RWPE2 (cell line): ENCODE data around the gene DCXR.

Experiments used
- ATAC-seq: fragments of 200-7000 bp; cut with Tn5 transposase; 3 replicates; pipeline ENCODE4 v1.9.1; 2021; ENCODE audit warnings: low read depth
- DNase-seq: peaks from one replicate; pipeline ENCODE4 v3.0.0-alpha.2; 2020; ENCODE audit warnings: low spot score
- H3K27ac ChIP-seq: fragments of 450-650 bp; 2 replicates; pipeline ENCODE4 v1.5.1; 2017; ENCODE audit warnings: mild to moderate bottlenecking; ENCODE audit not compliant: poor library complexity, severe bottlenecking
- H3K27me3 ChIP-seq: fragments of 250-450 bp; sonication (Bioruptor Pico); 2 replicates; pipeline ENCODE4 v1.5.1; 2021; ENCODE audit warnings: mild to moderate bottlenecking, moderate library complexity; ENCODE audit not compliant: insufficient read depth, poor library complexity, severe bottlenecking
- H3K36me3 ChIP-seq: fragments of 250-450 bp; sonication (Bioruptor Pico); 2 replicates; pipeline ENCODE4 v1.5.1; 2020; ENCODE audit warnings: low read depth, mild to moderate bottlenecking, moderate library complexity
- H3K4me1 ChIP-seq: fragments of 250-450 bp; sonication (Bioruptor Pico); 2 replicates; pipeline ENCODE4 v1.5.1; 2021; ENCODE audit warnings: mild to moderate bottlenecking, moderate library complexity; ENCODE audit not compliant: insufficient read depth, poor library complexity, severe bottlenecking
- H3K4me3 ChIP-seq: fragments of 250-450 bp; sonication (Bioruptor Pico); 2 replicates; pipeline ENCODE4 v1.5.1; 2021; ENCODE audit warnings: mild to moderate bottlenecking, moderate library complexity; ENCODE audit not compliant: severe bottlenecking
- H3K9me3 ChIP-seq: fragments of 250-450 bp; sonication (Bioruptor Pico); 2 replicates; pipeline ENCODE4 v1.5.1; 2021; ENCODE audit warnings: mild to moderate bottlenecking, moderate library complexity; ENCODE audit not compliant: severe bottlenecking
- TF ChIP-seq, protein P1 (sequence below): fragments of 450-650 bp; IDR thresholded peaks from one replicate; pipeline ENCODE4 v1.5.1; 2017; ENCODE audit warnings: mild to moderate bottlenecking, moderate library complexity; ENCODE audit not compliant: poor library complexity, severe bottlenecking

DCXR gene

DNA sequence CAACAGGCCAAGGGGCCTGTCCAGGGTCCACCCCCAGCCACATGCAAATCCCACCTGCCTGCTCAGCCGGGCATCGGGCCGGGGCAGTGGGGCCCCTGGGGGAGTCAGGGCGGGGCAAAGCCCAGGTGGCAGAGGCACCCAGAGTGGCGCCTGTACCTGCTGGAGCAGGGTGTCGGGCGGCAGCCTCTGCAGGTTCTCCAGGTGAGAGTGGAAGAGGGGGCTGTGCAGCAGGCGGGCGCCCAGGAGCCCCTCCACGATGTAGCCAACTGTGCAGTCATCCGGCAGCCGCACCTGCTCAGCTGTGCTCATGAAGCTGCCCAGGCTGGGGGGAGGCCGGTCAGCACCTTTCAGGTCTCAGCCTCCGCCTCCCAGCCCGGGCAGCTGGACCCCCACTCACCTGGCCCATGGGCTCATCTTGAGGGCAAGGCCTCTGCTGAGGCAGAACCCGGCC lies 12.0 kb upstream of the DCXR start:
- Histone ChIP-seq H3K36me3 (peaks cover 54% of the 10 kb centered on the region), H3K27ac (no peak overlapping the region), H3K4me1 (peaks cover 5% of the 10 kb centered on the region), H3K9me3 (no peaks in the 10 kb centered on the region), H3K4me3 (no peak overlapping the region), H3K27me3 (no peaks in the 10 kb centered on the region)
- DNase-seq (no peak), ATAC-seq (no peak)
- TF ChIP-seq, protein P1, sequence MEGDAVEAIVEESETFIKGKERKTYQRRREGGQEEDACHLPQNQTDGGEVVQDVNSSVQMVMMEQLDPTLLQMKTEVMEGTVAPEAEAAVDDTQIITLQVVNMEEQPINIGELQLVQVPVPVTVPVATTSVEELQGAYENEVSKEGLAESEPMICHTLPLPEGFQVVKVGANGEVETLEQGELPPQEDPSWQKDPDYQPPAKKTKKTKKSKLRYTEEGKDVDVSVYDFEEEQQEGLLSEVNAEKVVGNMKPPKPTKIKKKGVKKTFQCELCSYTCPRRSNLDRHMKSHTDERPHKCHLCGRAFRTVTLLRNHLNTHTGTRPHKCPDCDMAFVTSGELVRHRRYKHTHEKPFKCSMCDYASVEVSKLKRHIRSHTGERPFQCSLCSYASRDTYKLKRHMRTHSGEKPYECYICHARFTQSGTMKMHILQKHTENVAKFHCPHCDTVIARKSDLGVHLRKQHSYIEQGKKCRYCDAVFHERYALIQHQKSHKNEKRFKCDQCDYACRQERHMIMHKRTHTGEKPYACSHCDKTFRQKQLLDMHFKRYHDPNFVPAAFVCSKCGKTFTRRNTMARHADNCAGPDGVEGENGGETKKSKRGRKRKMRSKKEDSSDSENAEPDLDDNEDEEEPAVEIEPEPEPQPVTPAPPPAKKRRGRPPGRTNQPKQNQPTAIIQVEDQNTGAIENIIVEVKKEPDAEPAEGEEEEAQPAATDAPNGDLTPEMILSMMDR = no peak

DNA sequence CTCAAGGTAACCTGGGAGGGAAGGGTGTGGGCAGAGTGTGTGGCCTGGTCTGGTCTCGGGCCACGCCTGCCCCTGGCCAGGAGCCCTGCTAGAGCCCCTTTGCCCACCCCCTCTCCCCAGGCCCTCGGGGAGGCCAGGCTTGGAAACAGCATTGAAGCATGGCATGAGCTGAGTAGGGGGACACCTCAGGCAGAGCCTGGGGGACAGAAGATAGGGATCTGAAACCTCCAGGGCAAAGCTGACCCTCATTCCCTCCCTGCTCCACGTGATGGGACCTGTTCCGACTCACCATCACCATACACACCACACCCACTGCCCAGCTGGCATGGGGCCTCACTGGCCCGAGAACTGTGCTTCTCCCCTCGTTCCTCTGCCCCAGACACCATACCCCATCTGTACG lies 11.6 kb upstream of the DCXR start:
- Histone ChIP-seq H3K4me3 (no peak overlapping the region), H3K9me3 (no peaks in the 10 kb centered on the region), H3K4me1 (peaks cover 5% of the 10 kb centered on the region), H3K27me3 (no peaks in the 10 kb centered on the region), H3K27ac (no peak overlapping the region), H3K36me3 (peaks cover 50% of the 10 kb centered on the region)
- TF ChIP-seq, protein P1 = no peak
- DNase-seq = no peak
- no peak for ATAC-seq

DNA sequence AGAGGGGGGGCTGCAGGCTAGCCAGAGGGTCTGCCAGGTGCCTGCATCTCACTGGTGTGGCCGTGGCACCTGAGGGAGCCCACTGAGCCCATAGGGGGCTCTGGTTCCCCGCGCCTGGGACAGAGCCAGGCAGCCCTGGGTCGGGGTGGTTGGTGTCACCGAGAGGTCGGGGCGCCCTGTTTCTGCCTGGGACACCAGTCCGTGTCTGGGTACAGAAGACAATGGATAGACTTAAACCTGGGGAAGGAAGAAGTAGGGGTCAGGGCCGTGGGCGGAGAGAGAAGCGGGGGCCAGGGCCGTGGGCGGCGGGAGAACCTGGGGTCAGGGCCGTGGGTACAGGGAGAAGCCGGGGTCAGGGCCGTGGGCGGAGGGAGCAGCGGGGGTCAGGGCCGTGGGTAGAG lies 11.1 kb upstream of the DCXR start:
- Histone ChIP-seq H3K27me3 (no peaks in the 10 kb centered on the region), H3K27ac (no peak overlapping the region), H3K4me1 (peaks cover 5% of the 10 kb centered on the region), H3K9me3 (no peaks in the 10 kb centered on the region), H3K4me3 (no peak overlapping the region), H3K36me3 (peaks cover 45% of the 10 kb centered on the region)
- TF ChIP-seq, protein P1 = no peak
- ATAC-seq (no peak), DNase-seq (no peak)

DNA sequence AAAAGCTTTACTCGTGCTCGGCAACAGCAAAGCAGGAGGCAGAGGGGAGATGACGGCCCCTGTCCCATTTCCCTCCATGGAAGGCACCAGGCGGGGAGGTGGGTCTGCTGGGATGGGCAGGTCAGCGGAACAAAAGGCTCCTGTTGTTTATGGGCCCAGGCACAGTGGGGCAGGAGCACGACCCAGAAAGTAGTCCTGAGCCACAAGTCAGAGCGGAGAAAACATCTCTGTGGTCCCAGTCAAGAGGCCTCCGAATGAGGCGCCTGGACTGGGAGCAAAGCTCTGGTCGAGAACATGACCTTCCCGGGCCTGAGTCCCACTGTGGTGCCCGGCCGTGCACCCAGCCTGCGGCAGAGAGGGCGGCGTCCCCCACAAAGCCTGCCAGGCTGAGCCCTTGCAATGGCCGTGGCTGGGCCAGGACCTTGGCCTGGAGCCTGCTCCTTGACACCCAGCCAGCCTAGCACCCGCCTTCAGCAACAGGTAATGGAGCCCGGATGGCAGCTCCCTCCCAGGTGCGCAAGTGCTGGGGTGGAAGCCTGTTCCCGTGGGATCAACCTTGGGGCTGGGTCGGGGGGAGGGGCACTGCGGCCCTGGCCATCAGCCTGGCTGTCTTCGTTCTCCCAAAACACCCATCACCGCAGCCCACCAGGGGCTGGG lies 10.5 kb upstream of the DCXR start:
- TF ChIP-seq, protein P1 = no peak
- ATAC-seq (no peak), DNase-seq (no peak)
- peaks cover 4% of the 10 kb centered on the region for H3K4me1 ChIP-seq
- H3K9me3 ChIP-seq = no peaks in the 10 kb centered on the region
- H3K27me3 ChIP-seq = no peaks in the 10 kb centered on the region
- no peak overlapping the region for H3K4me3 ChIP-seq
- H3K36me3 ChIP-seq = peaks cover 41% of the 10 kb centered on the region
- no peak overlapping the region for H3K27ac ChIP-seq

DNA sequence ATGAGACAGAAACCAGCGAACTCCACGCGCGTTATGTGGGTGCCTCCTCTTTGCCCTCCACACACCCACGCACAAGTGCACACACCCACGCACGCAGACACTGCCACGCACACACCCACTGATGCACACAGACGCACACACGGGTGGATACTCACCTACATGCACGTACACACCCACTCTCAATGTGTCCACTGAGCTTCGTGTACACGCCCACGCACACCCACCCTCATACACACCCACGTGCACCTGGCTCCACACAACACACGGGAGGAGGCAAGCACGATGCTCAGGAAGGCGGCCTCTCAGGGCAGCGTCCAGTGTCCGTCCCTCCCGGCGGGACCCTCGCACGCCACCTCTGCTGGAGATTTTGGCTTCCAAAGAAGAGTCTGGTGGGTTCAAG lies 9.9 kb upstream of the DCXR start:
- DNase-seq = no peak
- H3K27ac ChIP-seq = no peak overlapping the region

More for the DNA sequence above, 9.9 kb upstream of the DCXR start:
- H3K4me1 ChIP-seq = no peaks in the 10 kb centered on the region
- no peaks in the 10 kb centered on the region for H3K9me3 ChIP-seq
- H3K36me3 ChIP-seq = peaks cover 41% of the 10 kb centered on the region
- H3K27me3 ChIP-seq = no peaks in the 10 kb centered on the region
- H3K4me3 ChIP-seq = no peak overlapping the region
- no peak for ATAC-seq
- TF ChIP-seq, protein P1 = no peak
